ENCODE measurements around the gene RASL10A.
A peak's percentile ranks its signal among the peaks of the same experiment; 100 is the strongest.
"Not testable (repeated sequence)": the region's sequence is repeated elsewhere in the genome, so short reads cannot be mapped to it uniquely, and the experiment has no call there.

RASL10A gene

DNA sequence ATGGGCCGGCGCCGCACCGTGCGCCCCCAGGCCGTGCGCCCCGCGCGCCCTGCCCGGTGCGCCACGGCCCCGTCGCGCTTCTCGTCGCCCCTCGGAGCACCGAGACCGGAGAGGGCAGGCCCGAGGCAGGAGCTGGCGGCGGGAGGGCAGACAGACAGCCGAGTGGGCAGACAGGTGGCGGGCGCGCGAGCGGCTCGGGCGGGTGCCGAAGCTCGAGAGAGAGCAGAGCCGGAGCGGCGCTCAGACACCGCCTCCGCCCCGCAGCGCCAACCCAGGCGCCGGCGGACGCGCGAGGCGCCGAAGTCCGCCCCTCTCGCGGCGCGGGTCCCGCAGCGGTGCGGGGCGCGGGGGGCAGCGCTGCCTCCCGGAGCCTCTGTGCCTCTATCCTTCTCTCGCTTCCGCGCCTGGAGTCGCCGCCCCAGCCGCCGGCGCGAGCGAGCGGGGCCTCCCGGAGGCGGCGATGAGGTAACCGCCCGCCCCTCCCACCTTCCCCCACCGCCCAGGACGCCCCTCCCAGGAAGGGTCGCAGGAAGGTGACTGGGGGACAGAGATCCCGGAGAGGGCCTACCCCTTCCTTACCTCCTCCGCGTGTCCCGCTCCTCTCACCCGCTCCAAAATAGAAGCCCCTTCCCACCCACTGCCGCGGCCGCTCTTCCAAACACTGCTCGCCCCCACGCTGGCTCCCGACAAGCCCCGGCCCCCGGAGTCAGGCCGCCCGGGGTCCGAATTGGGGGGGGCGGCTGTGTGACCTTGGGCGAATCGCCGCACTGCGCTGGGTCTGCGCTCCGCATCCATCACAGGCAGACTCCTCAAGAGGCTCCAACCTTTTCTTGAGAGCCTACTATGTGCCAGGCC lies at the start of gene RASL10A:
TSS of gene RASL10A (minus strand) at position 412 of the 855 bp plus-strand sequence. CDS start 451 bp downstream, outside the sequence.
- H3K4me3 ChIP-seq (replicated peaks; ENCODE audit: low read depth, low read length), result no peak within 1 kb of the TSS
- TF ChIP-seq, protein P1, sequence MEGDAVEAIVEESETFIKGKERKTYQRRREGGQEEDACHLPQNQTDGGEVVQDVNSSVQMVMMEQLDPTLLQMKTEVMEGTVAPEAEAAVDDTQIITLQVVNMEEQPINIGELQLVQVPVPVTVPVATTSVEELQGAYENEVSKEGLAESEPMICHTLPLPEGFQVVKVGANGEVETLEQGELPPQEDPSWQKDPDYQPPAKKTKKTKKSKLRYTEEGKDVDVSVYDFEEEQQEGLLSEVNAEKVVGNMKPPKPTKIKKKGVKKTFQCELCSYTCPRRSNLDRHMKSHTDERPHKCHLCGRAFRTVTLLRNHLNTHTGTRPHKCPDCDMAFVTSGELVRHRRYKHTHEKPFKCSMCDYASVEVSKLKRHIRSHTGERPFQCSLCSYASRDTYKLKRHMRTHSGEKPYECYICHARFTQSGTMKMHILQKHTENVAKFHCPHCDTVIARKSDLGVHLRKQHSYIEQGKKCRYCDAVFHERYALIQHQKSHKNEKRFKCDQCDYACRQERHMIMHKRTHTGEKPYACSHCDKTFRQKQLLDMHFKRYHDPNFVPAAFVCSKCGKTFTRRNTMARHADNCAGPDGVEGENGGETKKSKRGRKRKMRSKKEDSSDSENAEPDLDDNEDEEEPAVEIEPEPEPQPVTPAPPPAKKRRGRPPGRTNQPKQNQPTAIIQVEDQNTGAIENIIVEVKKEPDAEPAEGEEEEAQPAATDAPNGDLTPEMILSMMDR (IDR thresholded peaks at IDR 0.05; ENCODE audit: low read depth, low read length, missing control alignments), result no peak
- no peak for DNase-seq (ENCODE audit: extremely low read depth, low read depth)

- no peak for DNase-seq (ENCODE audit: extremely low read depth, low read depth)
- H3K4me3 ChIP-seq (replicated peaks; ENCODE audit: low read depth, low read length), result no peak overlapping the region
- TF ChIP-seq, protein P1 (IDR thresholded peaks at IDR 0.05; ENCODE audit: low read depth, low read length, missing control alignments), result peak; percentile 80
These were observed 44.0 kb upstream of the RASL10A start for GRCh38 chr22:29359469-29359868.

DNA sequence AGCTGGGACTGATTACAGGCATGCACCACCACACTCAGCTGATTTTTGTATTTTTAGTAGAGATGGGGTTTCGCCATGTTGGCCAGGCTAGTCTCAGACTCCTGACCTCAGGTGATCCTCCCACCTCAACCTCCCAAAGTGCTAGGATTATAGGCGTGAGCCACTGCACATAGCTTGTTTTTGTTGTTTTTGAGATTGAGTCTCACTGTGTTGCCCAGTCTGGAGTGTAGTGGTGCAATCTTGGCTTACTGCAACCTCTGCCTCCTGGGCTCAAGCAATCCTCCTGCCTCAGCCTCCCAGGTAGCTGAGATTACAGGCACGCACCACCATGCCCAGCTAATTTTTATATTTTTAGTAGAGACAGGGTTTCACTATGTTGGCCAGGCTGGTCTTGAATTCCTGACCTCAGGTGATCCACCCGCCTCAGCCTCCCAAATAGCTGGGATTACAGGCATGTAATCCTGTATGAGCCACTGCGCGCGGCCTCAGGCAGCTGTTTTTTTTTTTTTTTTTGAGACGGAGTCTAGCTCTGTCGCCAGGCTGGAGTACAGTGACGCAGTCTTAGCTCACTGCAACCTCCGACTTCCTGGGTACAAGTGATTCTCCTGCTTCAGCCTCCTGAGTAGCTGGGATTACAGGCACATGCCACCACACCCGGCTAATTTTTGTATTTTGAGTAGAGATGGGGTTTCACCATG lies 41.8 kb upstream of the RASL10A start:
- not testable (repeated sequence) for DNase-seq (ENCODE audit: extremely low read depth, low read depth); H3K4me3 ChIP-seq (replicated peaks; ENCODE audit: low read depth, low read length)

- TF ChIP-seq, protein P1 (IDR thresholded peaks at IDR 0.05; ENCODE audit: low read depth, low read length, missing control alignments), result no peak
- no peak overlapping the region for H3K4me3 ChIP-seq (replicated peaks; ENCODE audit: low read depth, low read length)
- no peak for DNase-seq (ENCODE audit: extremely low read depth, low read depth)
These were observed 38.4 kb upstream of the RASL10A start for GRCh38 chr22:29353860-29354259.

DNA sequence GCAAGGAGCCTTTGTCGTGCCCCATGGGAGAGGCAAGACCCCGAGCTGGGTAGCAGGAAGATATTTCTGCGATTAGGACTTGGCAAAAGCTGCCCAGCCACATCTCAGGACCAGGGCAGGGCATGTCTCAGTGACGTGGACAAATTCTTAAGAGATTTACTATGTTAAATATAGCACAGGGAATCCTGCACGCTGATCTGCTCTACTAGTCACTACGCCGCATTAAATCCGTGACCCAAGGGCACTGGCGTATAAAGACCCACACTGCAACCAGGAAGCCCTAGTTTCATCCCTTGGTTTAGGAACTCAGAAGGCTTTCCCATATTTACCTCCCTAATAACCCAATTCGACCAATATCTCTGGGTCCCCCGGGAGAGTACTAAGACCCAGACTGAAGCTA lies 37.8 kb upstream of the RASL10A start:
- no peak for DNase-seq (ENCODE audit: extremely low read depth, low read depth)
- H3K4me3 ChIP-seq (replicated peaks; ENCODE audit: low read depth, low read length), result no peak overlapping the region
- TF ChIP-seq, protein P1 (IDR thresholded peaks at IDR 0.05; ENCODE audit: low read depth, low read length, missing control alignments), result no peak

GRCh38 chr22:29352778-29353177 lies 37.3 kb upstream of the RASL10A start:
- no peak for DNase-seq (ENCODE audit: extremely low read depth, low read depth)

GRCh38 chr22:29351891-29352290 lies 36.4 kb upstream of the RASL10A start:
- no peak for DNase-seq (ENCODE audit: extremely low read depth, low read depth)
- H3K4me3 ChIP-seq (replicated peaks; ENCODE audit: low read depth, low read length), result no peak overlapping the region
- TF ChIP-seq, protein P1 (IDR thresholded peaks at IDR 0.05; ENCODE audit: low read depth, low read length, missing control alignments), result no peak

More at GRCh38 chr22:29352778-29353177, 37.3 kb upstream of the RASL10A start:
- TF ChIP-seq, protein P1 (IDR thresholded peaks at IDR 0.05; ENCODE audit: low read depth, low read length, missing control alignments), result no peak
- no peak overlapping the region for H3K4me3 ChIP-seq (replicated peaks; ENCODE audit: low read depth, low read length)
